Colonic mucosa (tissue), 4 donors: ENCODE measurements around the gene LRMDA. TPM values are rescaled to one million over a fixed set of nuclear protein-coding genes. Genes with fewer than 3 reads are reported as not detected.

Experiments
- DNase-seq: peaks from one replicate; pipeline ENCODE4 v3.0.0-alpha.2; 2020
- H3K27ac ChIP-seq: fragments of 200-600 bp; one replicate; pipeline ENCODE4 v1.8.0; 2021
- H3K27me3 ChIP-seq: fragments of 200-600 bp; one replicate; pipeline ENCODE4 v1.8.0; 2021
- H3K36me3 ChIP-seq: fragments of 200-600 bp; one replicate; pipeline ENCODE4 v1.8.0; 2021
- H3K4me1 ChIP-seq: fragments of 200-600 bp; one replicate; pipeline ENCODE4 v1.8.0; 2021; ENCODE audit warnings: mild to moderate bottlenecking
- H3K4me3 ChIP-seq: fragments of 200-600 bp; one replicate; pipeline ENCODE4 v1.8.0; 2021
- H3K9ac ChIP-seq, 2 donors: one replicate each; pipeline ENCODE4 v1.7.0; 2013; ENCODE audit warnings: control low read depth in 2 of 2, low read depth in 2 of 2, low read length in 2 of 2
- H3K9me3 ChIP-seq: fragments of 200-600 bp; one replicate; pipeline ENCODE4 v1.8.0; 2021
- CTCF ChIP-seq: fragments of 200-600 bp; IDR thresholded peaks from one replicate; pipeline ENCODE4 v1.8.0; 2022; ENCODE audit warnings: antibody characterized with exemption, mild to moderate bottlenecking
- intact Hi-C: fragments of 100-400 bp; cut with DNase I; formaldehyde crosslinking; loops from one replicate; pipeline ENCODE4 v1.14.1; 2022
- total RNA-seq, 2 donors: library from RNA; stranded (reverse); fragmentation: NEBNext Ultra II Directional in 1 of 2; extraction: Animal tissue kit (Norgen Biotek cat#: 25700) in 1 of 2; gene quantifications; one replicate each; pipeline ENCODE4 v1.2.1, GENCODE V29; 2021
- donor health status: healthy.
- donor health status: DM: no; HTN: no; CAD: no.
- donor health status: DM: no; HTN: no; CAD: no.

LRMDA gene
- total RNA-seq, 2 donors from 2014 or later, result 2.5 to 5.2 TPM

- intact Hi-C loops, result no loop called here
- H3K27me3 ChIP-seq, result no peaks in the 10 kb centered on the region
- DNase-seq, result no peak
- H3K27ac ChIP-seq, result no peak overlapping the region
- H3K36me3 ChIP-seq, result no peaks in the 10 kb centered on the region
- H3K4me1 ChIP-seq, result no peaks in the 10 kb centered on the region
- no peak overlapping the region for H3K9ac ChIP-seq
- H3K4me3 ChIP-seq, result no peak overlapping the region
- no peak for TF ChIP-seq CTCF
- H3K9me3 ChIP-seq, result no peaks in the 10 kb centered on the region
Measured at GRCh38 chr10:75663947-75664664, 232.7 kb downstream of the LRMDA start.

GRCh38 chr10:75664968-75665367 is 233.5 kb downstream of the LRMDA start:
- no peak overlapping the region for H3K4me3 ChIP-seq
- TF ChIP-seq CTCF, result no peak
- intact Hi-C loops, result no loop called here
- DNase-seq, result no peak
- no peaks in the 10 kb centered on the region for H3K27me3 ChIP-seq
- no peaks in the 10 kb centered on the region for H3K4me1 ChIP-seq
- no peak overlapping the region for H3K9ac ChIP-seq
- no peaks in the 10 kb centered on the region for H3K9me3 ChIP-seq
- H3K36me3 ChIP-seq, result no peaks in the 10 kb centered on the region
- H3K27ac ChIP-seq, result no peak overlapping the region

DNA sequence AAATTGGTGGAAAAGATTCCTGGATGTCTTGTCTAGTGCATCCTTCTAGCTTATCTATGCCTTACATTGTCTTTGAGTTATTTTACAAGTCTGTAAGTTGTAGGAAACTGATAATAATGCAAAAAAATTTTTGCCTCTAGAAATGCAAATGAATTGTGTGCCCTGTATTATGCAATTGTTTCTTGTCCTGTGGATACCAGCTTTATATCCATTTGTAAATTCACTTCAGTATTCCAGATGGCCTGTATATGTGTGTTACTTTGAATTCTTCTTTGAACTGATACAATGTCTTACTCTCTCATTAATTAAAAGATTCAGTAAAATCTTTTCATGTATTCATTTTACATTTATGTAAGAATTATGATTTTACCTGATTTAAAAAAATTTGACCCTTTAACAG is 234.3 kb downstream of the LRMDA start:
- H3K36me3 ChIP-seq, result no peaks in the 10 kb centered on the region
- intact Hi-C loops, result no loop called here
- no peak for DNase-seq

GRCh38 chr10:75672111-75672671 is 240.8 kb downstream of the LRMDA start:
- Histone ChIP-seq H3K27me3 (no peaks in the 10 kb centered on the region), H3K36me3 (no peaks in the 10 kb centered on the region), H3K9me3 (no peaks in the 10 kb centered on the region), H3K9ac (no peak overlapping the region), H3K4me3 (no peak overlapping the region), H3K4me1 (no peaks in the 10 kb centered on the region), H3K27ac (no peak overlapping the region)
- no peak for DNase-seq
- intact Hi-C loops, result no loop called here
- TF ChIP-seq CTCF, result no peak

More for the DNA sequence above, 234.3 kb downstream of the LRMDA start:
- Histone ChIP-seq H3K4me3 (no peak overlapping the region), H3K27ac (no peak overlapping the region), H3K9ac (no peak overlapping the region), H3K27me3 (no peaks in the 10 kb centered on the region), H3K9me3 (no peaks in the 10 kb centered on the region), H3K4me1 (no peaks in the 10 kb centered on the region)
- no peak for TF ChIP-seq CTCF

DNA sequence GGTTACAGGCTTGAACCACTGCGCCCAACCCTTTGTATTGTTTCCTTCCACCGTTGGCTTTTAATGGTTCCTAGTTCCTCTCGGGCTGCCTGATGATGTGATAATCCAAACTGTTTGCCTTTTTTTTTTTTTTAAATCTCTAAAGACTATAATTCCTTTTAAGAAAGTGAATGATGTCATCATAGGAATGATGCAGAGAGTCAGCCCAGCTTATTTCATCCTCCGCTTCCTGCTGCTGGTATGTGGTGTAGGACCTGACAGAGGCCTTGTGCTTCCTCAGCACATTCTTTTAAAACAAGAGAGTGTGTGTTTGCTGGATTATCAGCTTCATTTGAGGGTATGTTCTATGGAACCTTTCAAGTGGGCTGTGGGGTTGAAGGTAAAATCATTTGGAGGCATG is 241.4 kb downstream of the LRMDA start:
- Histone ChIP-seq H3K9me3 (no peaks in the 10 kb centered on the region), H3K36me3 (no peaks in the 10 kb centered on the region), H3K9ac (no peak overlapping the region), H3K27me3 (no peaks in the 10 kb centered on the region), H3K4me3 (no peak overlapping the region), H3K4me1 (no peaks in the 10 kb centered on the region), H3K27ac (no peak overlapping the region)
- DNase-seq, result no peak
- intact Hi-C loops, result no loop called here
- TF ChIP-seq CTCF, result no peak
